LHCN-M2 (cell line): ENCODE measurements around the gene HLA-DOA. TPM values are rescaled to one million over a fixed set of nuclear protein-coding genes. Genes with fewer than 3 reads are reported as not detected.

Experiments used
- DNase-seq: peaks from one replicate; pipeline ENCODE4 v3.0.0-alpha.2; 2012; ENCODE audit warnings: low read depth
- total RNA-seq: library from RNA; depleted of rRNA; stranded (reverse); fragments of >200 nt; gene quantifications from 2 replicates; pipeline ENCODE4 v1.2.3, GENCODE V29; 2014

HLA-DOA gene
- total RNA-seq, 1 experiment from 2014 or later: 0.23 TPM

DNA sequence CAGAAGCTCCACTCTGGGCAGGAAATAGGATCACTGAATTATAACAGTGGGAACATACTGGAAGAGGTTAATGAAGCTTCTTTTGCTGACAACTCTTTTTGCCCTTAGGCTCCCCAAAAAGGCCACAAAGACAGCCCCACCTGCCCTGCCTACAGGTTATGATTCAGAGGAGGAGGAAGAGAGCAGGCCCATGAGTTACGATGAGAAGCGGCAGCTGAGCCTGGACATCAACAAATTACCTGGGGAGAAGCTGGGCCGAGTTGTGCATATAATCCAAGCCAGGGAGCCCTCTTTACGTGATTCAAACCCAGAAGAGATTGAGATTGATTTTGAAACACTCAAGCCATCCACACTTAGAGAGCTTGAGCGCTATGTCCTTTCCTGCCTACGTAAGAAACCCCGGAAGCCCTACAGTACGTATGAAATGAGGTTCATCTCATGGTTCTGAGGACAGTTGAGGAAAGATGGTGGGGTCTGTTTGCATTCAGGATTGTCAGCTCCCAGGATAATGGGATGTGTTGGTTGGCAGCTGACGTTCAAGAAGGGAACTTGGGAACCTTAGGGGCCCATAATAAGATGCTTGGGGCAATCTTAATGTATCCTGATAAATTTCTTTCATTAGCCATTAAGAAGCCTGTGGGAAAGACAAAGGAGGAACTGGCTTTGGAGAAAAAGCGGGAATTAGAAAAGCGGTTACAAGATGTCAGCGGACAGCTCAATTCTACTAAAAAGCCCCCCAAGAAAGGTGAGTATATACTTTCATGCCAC lies 29.5 kb downstream of the HLA-DOA start:
- no peak for DNase-seq

DNA sequence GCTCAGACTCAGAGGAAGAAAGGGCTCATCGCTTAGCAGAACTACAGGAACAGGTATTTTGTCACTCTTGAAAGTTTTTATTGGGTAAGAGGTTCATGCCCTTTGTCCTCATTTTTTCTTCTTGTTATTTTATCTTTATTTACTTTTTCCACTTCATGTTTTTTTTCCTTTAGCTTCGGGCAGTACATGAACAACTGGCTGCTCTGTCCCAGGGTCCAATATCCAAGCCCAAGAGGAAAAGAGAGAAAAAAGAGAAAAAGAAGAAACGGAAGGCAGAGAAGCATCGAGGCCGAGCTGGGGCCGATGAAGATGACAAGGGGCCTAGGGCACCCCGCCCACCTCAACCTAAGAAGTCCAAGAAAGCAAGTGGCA lies 31.5 kb downstream of the HLA-DOA start:
- no peak for DNase-seq

DNA sequence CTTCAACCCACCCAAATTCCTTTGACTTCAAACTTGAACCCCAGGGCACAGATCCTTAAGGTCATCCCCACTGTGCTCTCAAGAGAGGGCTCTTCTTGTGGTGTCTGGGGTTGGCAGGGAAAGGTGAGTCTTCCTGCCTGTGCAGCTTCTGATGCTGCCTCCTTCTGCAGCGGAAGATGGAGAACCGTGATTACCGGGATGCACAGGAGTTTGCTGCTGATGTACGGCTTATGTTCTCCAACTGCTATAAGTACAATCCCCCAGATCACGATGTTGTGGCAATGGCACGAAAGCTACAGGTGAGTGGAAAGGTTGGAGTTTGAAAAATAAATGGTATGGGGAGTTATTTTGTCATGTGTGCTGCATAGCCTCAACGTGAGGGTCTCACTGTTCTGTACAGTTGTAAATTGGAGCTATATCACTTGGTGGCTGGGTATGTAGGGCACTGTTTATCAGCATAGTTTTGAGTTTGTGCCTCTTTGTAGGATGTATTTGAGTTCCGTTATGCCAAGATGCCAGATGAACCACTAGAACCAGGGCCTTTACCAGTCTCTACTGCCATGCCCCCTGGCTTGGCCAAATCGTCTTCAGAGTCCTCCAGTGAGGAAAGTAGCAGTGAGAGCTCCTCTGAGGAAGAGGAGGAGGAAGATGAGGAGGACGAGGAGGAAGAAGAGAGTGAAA lies 32.0 kb downstream of the HLA-DOA start:
- no peak for DNase-seq

DNA sequence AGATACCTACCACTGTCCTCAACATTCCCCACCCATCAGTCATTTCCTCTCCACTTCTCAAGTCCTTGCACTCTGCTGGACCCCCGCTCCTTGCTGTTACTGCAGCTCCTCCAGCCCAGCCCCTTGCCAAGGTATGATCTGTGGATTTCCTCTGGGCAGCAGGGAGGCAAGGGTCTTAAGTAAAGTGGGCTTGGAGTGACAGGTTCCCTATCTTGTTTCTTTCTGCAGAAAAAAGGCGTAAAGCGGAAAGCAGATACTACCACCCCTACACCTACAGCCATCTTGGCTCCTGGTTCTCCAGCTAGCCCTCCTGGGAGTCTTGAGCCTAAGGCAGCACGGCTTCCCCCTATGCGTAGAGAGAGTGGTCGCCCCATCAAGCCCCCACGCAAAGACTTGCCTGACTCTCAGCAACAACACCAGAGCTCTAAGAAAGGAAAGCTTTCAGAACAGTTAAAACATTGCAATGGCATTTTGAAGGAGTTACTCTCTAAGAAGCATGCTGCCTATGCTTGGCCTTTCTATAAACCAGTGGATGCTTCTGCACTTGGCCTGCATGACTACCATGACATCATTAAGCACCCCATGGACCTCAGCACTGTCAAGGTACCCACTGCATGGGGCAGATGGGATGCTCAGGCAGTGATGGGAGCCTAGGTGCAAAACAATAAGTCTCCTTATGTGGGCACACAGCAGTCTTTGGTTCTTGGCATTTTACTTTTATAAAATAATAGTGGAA lies 32.9 kb downstream of the HLA-DOA start:
- DNase-seq: no peak

DNA sequence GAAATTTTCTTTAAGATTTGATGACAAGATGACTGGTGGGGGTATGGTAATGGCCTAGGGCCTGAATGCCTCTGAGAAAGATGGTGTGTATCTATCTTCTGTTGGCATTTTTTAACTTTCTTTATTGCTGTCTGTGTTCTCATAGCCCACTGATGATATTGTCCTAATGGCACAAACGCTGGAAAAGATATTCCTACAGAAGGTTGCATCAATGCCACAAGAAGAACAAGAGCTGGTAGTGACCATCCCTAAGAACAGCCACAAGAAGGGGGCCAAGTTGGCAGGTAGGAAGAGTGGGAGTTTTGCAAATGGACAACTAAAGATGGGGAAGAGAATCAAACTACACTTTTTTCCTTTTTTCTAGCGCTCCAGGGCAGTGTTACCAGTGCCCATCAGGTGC lies 33.5 kb downstream of the HLA-DOA start:
- no peak for DNase-seq

DNA sequence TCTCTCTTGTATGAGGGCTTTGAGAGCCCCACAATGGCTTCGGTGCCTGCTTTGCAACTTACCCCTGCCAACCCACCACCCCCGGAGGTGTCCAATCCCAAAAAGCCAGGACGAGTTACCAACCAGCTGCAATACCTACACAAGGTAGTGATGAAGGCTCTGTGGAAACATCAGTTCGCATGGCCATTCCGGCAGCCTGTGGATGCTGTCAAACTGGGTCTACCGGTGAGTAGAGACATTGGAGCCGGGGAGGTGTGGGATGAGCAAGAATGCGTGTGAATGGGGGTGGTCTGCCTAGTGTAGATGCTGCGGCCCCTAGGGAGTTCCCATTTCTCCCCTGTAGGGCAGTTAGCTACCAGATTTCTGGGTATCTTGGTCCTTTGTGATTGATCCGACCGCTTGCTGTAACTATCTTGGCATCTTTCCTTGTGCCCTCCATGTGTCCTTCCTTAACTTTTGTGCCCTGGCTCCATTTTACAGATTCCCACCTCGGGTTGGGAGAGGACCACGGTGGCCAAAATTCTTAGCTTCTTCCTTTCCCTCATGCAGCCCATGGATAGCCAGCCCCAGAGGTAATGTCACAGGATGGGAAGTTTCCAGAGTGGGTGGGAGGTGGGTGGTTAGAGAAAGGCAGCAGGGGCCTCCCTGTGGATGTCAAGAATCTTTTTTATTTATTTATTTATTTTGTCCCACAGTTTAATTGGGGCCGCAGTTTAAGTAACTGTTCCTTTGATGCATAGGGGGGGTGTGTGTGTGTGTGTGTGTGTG lies 34.7 kb downstream of the HLA-DOA start:
- DNase-seq: no peak

DNA sequence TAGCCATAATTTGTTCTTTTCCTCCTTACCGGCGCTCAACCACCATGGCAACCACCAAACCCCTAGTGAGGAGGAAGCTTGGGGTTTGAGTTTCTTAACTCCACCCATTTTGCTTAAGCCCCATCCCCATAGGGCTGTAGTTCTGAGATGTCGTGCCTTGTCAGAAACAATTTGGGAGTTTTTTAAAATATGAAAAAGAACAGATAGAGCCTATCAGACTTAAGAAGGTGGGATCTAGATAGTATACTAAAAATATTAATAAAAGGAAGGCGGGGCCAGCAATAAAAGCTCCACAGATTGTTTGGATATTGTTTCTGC lies 35.4 kb downstream of the HLA-DOA start:
- peak; percentile 69 for DNase-seq

DNA sequence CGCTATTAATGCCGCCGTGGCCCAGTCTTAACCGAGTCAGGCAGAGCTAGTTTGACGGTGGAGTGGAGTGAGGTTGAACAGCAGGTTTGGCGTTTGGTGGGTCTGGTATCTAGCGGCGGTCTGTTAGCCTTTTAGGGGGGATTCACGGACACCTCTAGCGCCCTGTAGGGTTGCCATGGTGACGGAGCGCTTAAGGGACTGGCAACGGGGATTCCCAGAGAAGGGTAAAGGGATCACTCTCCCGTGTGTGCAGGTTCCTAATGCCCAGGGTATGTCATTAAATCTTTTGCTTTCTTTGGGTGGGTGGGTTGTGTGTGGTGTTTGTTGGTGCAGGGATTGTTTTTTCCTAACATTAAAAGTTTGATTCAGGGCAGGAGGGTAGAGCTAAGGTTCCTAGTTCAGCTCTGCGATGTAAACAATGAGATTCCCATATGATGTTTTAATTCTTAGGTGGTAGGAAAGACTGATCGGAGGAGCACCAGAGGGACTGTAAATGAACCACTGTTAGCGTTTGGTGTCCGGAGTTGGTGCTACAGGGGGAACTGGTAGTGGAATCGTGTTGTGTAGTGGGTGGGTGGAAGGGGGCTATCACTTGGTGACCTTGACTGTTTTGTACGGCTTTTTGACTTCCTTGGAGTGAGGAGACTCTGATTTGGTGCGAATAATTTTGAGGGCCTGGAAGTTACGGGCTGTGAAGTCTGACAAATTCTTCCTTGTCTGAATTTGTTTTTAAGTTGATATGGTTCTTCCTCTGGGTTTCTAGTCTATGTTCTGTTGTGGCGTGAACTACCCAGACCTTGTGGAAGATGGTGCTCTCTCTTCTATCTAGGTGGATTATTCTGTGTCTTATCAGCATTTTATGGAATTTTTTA lies 36.0 kb downstream of the HLA-DOA start:
- peak; percentile 36 for DNase-seq

DNA sequence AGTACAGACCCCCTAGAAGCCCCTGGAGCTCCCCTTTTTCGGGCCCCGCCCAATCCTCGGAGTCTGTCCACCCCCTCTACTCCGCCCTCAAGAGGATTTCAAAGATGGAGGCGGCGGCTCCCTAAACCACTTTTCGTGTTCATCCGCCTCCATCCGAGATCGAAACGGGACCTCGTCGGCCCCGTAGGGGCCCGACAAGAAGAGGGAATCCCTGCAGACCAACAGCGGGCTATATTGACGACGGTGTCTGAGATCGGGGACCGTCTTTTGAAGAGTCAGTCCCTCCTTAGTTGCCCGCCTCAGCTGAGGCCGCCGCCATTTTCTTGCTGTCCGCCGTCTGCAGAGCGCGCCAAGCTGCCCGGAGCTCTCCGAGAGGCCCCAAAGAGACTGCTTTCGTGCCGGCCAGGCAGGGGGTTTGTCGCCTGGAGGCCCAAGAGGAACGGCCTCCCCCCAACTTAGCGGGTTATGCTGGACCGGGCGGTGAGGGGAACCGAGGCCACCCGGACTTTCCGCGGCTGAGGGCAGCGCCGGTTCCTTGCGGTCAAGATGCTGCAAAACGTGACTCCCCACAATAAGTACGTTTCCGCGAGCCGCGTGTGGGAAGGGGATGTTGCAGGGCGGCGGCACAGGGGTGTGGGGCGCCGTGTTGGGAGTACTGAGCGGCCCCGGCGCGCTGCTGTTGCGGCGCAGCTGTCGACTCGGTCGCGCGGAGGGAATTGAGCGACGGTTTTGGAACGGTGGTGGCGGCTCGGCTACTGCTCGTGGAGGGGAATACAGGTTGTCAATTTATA lies 36.8 kb downstream of the HLA-DOA start:
- DNase-seq: no peak

DNA sequence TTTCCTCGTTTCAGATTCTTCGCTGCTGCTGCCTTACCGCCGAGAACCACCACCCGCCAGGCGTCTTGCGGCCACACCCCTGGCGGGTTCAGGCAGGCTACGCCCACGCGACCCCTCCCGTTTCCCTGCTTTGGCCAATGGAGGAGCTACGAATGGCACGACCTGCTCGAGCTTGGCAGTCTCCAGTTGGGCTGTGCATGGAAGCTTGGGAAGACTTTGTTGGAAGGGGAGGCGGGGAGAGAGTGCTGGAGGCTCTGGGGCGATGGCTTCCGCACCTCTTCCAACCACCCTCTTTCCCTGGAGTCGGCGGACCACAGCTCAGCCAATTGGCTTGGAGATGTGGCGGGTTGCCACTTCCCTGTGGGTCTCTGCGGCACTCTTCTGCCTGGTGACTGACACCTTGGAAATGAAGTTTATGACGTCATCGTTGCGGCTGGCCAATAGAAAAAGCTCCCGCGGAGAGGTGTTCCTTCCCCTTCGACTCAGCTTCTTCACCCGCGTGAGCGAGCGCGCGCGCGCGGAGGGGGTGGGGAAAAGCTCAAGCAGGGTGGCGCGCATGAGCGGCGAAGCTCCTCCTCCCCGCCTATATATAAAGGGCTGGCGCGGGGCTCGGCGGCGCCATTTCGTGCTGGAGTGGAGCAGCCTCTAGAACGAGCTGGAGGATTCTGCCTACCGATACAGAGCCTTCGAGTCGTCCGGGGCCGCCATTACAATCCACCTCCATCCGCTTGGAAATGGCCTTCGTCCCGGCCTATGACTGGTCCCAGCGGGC lies 37.6 kb downstream of the HLA-DOA start:
- peak; percentile 100 for DNase-seq

DNA sequence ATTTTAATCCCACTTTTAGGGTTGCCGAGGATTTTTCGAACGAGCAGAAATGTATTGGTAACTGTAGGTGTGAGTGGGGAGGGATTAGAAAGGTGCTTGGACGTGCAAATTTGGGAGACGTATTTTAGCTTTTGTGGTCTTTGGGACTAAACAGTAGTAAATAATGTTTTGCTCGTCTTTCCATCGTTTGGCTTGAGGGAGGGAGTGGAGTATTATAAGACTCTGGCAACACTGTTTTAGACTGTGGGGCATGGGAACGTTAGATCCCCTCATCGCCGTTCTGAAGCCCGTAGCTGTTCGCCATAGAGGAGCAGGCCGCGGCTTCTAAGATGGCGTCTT lies 38.2 kb downstream of the HLA-DOA start:
- DNase-seq: no peak

DNA sequence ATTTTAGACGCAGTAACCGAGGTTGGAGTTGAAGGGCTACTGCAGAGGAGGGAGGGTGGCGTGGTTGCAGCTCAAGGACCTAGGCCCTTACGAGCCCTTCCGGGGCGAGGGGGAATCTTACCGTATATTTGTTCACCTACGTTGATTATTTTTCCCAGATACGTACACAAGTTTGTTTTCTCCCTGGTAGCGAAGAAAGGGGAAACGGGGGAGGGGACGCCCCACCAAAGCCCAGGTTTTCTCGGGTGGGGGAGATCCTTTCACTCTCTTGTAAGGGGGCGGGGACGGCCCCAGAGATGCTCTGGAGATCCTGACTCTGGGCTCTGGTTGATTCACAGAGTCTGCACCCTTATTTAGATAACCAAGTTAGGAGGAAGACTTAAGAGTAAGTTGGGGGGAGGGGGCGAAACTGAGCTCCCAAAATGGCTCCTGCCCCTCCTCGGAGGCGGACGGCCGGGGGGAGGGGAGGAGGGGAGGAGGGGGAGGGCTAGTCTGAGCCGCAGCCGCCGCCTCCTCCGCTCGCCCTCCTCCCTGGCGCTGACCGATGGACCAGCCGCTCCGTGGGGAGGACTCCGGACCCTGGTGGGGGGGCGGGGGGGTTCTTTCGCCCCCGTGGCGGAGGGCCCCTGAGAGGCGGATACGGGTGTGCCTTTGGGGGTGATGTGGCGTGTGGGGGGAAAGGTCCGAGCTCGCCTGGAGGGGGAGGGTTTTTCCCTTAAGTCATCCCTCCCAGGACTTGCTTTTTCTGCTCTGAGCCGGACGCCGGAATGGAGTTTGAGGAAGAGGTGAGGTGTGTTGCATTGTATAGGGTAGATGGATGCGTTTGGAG lies 38.8 kb downstream of the HLA-DOA start:
- peak; percentile 89 for DNase-seq

DNA sequence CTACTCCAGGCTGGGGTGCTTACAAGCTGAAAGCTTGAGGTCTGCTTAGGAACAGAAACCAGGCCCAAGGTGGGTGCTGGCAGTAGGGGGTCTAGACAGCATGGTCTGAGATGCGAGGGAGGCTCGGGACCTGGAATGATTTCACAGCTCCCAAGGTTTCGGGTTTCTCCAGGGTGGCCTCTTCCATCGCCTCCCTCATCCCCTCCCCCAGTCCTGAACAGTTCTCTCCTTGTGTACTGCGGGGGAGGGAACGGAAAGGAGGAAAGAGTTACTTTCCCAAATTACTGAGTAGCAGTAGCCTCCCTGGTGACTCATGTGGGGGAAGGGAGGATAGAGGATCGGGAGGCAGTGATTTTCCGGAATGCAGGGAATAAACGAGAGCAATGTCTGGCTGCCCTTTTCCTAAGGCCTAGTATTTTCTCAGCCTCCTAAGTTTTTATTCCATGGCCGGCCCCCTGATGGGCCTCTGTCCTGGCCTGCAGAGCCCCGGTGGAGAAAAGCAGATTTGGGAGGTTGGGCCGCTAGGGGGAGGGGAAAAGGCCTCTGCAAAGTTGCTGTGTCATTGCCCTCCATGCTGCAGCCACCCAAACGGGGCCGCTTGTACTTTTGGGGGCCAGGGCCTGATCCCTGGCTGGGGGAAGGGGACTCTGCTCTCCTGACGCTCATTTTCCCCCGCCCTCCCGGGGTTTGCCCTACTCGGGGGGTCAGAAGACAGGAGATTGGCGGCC lies 39.5 kb downstream of the HLA-DOA start:
- peak; percentile 96 for DNase-seq

DNA sequence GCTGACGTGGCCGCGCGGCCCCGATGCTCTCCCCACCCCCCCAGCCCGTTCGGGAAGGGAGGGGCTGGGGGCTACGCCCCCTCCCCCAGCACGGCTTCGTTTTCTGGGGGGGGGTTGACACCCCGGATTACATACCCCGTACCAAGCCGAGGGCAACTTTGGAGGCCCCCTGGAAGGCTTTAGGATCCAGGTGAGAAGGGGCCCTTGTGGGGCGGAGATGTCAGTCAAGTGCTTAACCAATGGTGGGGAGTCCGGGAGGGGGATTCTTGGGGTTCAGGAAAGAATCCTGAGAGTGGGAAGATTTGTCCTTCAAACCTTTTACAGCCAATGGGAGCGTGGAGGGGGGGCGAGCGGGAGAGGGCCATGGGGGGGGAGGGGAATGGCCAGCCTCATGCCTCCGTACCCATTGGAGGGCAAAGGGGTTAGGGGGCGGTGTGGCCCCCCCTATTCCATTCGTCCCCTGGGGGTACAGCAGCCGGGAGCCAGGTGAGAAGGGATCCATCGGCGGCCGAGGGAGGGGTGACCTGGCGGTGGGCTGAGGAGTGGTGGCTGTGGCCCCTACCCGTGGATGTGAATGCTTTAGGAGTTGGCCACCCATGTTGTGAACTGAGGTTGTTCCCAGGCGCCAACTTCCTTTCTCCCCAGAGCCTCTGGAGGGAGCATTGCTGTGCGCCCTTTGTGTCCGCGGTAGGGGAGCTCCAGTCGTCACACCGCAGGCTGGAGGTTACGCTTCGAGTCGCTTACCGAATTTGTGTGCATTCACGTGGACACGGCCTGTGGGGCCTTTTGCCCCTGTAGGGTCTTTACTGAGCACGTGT lies 40.3 kb downstream of the HLA-DOA start:
- DNase-seq: peak; percentile 94

DNA sequence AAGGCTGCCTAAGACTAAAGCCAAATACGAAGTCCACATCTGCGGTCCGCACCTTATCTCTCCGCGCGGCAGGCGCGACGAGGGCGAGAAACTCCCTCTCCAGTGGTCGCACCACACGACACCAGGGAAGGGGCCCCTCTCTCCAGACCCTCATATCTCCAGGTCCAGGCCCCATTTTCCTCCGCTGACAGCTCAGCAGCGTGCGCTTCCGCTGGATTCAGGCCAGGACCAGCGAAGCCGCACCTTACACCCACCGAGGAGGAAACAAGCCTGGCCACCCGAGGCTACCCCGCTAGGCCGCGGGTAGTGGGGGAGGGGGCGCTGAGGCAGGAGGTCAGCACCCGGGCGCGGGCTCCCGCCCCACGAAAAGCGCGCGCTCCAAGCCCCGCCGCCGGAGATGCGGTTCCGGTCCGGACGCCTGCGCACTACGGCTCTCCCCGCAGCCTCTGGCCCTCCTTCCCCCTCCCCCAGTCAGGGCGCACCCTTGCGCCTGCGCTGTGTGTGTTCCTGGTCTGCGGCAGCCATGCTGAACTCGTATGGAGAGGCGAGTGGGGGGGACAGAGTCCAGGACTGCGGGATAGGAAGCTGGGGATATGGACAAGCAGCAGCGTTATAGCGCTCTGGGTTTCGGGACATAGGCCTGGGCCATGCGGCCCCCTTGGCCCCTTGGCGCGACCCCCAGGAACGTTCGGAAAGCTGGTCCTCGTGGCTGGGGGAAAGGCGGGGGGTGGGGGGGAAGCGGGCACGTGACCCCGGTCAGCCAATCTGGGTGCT lies 41.1 kb downstream of the HLA-DOA start, which contains the start of gene BRD2:
TSS of gene BRD2 (plus strand) at position 502 of the 774 bp plus-strand sequence. CDS start 4,305 bp downstream, outside the sequence.
- peak; percentile 96 for DNase-seq
